ENCODE results near the gene WDFY2.

Gene WDFY2

DNA sequence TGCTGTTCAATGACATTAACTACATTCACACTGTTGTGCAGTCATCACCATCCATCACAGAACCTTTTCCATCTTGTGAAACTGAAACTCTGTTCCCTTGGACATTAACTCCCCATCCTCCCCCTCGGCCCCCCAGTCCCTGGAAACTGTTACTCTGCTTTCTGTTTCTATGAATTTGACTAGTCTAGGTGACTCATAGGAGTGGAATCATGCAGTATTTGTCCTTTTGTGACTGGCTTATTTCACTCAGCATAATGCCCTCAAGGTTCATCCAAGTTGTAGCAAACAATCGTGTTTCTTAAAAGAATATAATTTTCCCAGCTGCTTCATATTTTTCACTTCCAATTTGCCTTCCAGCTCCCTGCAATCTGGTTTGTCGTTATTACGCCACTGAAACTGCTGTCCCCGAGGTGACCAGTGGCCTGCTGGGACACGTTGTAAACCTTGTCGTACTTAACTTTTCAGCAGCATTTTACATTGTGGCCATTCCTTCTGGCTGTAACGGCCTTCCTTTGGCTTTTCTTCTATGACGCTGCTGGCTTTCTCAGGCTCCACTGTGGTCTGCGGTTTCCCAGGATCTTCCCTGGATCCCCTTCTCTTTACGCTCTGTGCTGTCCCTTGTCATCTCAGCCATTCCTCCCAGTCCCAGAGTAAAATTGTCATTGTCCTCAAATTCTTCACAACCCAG lies 145.7 kb downstream of the WDFY2 start:
- FAIRE-seq (no peak), DNase-seq (ENCODE audit: insufficient read length, low spot score) (no peak)

DNA sequence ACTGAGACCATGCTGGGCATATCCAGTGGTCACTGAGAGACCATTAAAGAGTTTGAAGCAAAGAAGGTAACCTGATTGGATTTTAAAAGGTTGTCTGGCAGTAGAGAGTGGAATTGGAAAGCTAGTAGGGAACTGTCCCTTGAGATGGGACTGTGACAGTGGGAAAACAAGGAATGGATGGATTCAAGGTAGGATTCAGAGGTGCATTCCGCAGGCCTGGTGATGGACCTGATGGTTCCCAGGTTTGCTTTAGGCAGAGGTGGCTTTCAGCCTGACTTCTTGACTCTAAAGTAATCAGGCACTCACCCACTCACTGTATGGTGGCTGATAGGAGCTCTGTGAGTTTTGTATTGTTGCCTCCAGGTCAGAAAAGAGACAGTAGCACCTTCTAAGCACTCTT lies 146.7 kb downstream of the WDFY2 start:
- FAIRE-seq (no peak), DNase-seq (ENCODE audit: insufficient read length, low spot score) (no peak)

DNA sequence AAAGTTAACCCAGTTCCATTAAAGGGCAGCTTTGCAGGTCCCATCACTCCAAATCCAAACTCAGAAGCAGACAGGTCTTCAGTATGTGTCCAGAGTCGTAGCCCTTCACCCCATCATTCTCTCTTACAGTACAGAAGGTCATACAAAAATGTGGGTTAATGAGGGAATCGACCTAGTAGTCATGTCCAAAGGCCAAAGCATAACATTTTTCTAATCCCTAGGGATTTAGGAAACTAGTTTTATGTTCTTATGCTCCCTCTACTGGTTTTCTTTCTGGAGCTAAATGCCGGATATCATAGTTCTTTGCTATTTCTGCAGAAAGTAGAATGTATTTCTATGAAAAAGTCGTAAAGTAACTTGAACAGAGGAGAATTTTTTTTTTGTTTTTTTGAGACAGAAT lies 147.5 kb downstream of the WDFY2 start:
- no peak for FAIRE-seq
- DNase-seq (ENCODE audit: insufficient read length, low spot score), result no peak

DNA sequence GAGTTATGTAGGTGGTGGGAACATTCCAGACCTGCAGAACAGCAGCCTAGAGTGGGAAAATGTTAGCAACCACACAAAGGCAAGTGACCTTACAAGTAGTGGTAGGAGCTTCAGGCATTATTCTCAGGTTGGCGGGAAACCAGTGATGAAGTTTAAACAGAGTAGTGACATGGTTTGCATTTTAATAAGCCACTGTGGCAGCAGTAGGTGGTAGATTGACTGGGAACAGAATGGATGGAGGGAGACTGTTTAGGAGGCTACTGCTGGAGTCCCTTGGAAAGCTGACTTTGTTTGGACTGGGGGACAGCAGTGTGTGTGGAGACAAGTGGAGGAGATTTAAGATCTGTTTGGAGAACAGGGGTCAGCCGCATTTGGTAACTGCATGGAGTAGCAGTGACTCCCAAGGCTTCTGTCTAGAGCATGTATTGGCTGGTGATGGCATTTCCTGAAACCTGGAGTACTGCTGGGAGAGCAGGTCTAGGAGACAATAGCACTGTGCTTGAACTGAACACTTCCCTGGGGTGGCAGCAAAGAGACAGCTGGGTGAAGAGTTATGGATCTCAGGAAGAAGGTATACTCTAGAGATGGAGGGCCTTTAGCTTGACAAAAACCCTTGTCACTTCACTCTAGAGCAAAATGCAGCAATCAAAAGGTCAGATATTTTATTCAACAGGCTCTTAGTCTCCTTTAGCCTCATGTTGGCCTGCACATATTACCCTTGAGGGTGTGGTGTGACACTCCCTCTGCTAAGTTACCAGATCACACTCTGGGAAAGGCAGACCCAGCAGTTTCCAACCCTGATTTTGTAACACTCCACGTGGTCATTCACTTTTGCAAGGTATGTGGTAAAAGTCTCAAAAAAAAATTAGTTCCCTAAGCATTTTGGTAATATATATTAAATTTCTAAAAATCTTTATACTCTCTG lies 149.4 kb downstream of the WDFY2 start:
- DNase-seq (ENCODE audit: insufficient read length, low spot score) (no peak), FAIRE-seq (no peak)

DNA sequence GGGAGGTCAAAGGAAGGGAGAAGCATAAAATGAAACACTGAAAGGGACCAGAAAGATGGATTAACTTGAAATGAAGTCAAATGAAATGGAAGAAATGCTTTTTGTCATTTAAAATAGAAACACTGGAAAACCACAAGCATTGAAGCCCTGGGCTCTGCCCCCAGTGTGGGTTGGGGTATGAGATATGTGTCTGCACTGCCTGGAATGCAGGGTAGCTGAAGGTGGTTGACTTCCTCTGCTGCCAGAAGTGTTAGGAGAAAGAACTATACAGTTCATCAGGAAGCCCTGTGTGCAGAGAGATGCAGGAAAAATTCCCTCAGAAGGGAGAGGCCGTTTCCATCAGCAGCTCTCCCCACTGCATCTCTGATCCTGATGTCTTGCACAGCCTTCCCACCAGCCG lies 150.5 kb downstream of the WDFY2 start:
- no peak for FAIRE-seq
- no peak for DNase-seq (ENCODE audit: insufficient read length, low spot score)

DNA sequence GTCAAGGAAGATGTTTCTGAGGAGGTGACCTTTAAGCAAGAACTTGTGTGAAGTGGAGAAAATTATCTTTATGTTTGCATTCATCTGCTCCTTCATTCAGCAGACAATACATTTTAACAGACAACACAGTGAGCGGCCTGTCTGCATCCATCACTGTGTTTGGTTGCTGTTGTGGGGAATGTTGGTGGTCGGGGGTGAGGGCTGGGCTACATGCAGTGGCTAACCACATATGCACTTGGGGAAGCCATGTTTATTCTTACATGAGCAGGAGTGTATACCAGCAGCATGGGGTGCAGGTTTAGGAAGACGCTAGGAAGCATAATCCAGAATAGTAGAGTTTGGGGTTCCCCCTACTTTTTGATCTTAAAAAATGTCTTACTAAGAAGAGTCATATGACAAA lies 153.3 kb downstream of the WDFY2 start:
- FAIRE-seq (no peak), DNase-seq (ENCODE audit: insufficient read length, low spot score) (no peak)

DNA sequence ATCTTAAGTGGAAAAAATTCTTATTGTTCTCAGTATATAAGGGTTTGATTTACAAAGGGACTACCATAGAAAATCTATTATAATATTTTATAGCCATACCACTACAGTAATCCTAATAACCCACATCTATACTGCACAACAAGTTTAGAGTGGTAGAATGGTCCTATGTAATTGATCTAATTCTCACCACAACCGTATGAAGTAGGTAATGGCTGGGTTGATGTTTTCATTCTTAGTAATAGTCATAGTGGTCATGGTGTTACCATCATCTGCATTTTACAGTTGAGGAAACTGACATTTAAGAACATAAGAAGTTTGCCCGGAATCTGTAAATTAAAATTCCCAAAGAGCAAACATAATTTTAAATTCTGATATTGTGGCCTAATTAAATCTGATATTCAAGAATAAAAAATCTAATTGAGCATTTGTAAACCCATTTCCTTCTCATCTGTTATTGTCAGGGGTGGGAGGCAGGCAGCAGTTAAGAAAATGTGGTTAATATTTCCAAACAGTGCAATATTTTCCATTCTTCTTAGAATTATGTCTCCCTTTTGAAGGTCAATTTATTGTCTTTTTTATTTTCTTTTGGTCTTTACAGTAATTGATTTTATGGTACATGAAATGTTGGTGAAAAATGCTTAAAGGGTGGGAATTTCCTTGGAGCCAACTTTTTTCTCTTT lies 154.1 kb downstream of the WDFY2 start:
- DNase-seq (ENCODE audit: insufficient read length, low spot score), result no peak
- no peak for FAIRE-seq

DNA sequence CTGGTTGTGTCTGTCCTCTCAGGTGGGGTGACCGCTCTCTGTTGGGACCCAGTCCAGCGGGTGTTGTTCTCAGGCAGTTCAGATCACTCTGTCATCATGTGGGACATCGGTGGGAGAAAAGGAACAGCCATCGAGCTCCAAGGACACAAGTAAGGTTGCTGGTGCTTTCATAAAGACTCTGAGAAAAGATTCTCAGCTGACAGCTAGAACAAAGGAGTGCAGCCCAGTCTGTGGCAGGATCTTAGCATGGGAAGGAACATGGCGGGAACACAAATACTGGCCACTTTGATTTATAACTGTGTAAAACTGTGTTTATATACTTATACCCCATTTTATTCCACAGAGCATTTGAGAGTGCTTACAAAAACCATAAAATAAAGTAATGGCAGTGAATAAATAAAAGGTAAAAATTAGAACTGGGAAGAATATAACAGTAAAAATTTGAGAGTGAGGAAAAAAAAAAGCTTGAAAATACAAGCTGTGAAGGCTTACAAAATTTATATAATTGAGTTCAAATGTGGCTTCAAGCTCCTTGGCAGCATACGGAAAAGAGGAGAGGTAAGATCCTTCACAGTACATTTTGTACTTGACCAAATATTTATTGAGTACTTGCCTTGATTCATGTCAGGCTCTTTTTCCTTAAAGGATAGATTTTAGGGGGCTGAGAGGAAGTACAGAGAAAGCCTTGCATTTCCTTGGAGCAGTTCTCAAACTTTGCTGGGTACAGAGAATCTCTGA lies 154.9 kb downstream of the WDFY2 start:
- DNase-seq (ENCODE audit: insufficient read length, low spot score) (no peak), FAIRE-seq (no peak)

DNA sequence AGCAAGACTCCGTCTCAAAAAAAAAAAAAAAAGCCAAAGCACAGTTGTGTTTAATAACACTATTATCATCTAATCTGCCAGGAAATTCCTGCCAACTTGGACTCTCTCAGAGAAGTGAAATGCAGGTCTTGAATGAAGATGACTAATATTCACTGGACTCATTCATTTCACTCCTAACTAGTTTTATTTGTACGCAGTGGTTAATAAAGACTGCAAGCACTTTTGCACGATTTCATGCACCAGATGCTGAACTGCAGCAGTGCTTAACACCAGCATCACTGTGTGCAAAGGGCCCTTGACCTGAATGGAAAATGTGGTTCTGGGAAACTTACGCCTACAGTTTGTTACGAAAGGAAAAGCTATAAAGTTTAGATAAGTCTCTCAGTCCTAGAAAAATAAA lies 156.4 kb downstream of the WDFY2 start:
- FAIRE-seq, result no peak
- no peak for DNase-seq (ENCODE audit: insufficient read length, low spot score)

DNA sequence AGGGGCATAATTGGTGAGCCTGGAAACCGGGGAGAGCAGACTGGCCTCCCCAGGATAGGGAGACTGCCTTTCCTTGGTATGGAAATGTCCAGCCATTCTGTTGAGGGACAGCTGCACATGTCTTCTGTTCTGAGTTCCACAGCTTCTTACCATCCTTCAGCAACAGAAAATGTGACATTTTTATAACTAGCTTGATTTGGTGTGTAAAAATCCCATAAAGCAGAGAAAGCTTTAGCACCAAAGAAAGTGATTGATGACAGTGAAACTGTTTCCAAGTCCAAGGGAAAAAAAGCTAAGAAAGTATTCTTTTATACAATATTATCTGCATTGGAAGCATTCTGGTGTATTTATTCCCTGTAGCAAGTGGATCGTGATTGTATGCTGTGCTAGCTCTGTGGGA lies 157.8 kb downstream of the WDFY2 start:
- FAIRE-seq (no peak), DNase-seq (ENCODE audit: insufficient read length, low spot score) (no peak)

DNA sequence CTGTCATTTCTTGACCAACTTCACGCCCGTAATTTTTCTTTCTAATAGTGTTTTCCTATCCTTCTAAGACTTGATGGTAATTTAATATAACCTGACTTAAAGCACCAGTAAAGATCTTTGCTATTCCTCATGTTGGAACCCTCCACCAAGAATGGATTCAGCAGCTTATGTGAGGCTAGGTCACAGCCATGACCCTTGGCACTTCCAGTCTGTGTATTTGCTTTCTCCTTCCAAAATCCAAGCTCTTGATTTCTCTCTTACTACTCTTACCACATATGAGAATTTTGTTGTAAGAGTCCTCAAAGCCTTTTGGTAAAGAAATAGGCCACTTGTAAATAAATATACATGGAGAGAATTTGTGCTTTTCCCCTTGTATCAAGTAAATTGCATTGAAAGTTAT lies 158.3 kb downstream of the WDFY2 start:
- DNase-seq (ENCODE audit: insufficient read length, low spot score), result no peak
- no peak for FAIRE-seq

DNA sequence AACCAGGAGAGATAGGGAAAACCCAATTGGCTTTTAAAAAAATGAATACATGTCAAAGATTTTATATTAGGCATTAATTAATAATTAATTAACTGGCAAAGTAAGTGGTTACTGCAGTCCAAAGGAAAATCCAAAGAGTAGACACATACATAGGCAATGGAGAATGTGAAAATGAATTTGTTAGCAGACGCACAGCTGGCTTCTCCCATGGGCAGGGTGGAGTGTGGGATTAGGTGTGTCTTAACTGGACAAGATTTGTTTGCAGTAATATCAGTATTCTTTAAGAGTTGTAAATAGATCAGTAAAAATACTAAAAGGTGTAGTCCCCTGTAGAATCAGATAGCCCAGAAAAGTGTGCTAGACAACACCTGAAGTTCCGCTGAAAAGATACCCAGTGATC lies 161.0 kb downstream of the WDFY2 start:
- FAIRE-seq (no peak), DNase-seq (ENCODE audit: insufficient read length, low spot score) (no peak)

DNA sequence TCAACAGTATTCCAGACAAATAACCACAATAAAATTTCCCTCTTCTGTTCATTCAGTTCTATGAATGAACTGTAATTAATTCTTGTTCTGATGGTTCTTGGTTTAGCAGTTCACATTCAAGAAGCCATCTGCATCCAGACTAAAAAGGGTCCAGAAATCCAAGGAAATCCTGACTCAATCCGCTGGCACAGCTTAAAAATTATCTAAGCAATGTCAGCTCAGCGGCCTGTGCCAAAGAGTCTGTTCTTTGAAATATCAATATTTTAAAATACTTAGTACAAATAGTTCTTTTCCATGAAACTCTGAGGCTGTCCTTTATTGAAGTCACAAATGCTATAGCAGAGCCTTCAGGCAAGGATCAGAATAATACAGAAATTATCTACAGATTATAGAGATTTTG lies 162.5 kb downstream of the WDFY2 start:
- DNase-seq (ENCODE audit: insufficient read length, low spot score), result no peak
- no peak for FAIRE-seq

DNA sequence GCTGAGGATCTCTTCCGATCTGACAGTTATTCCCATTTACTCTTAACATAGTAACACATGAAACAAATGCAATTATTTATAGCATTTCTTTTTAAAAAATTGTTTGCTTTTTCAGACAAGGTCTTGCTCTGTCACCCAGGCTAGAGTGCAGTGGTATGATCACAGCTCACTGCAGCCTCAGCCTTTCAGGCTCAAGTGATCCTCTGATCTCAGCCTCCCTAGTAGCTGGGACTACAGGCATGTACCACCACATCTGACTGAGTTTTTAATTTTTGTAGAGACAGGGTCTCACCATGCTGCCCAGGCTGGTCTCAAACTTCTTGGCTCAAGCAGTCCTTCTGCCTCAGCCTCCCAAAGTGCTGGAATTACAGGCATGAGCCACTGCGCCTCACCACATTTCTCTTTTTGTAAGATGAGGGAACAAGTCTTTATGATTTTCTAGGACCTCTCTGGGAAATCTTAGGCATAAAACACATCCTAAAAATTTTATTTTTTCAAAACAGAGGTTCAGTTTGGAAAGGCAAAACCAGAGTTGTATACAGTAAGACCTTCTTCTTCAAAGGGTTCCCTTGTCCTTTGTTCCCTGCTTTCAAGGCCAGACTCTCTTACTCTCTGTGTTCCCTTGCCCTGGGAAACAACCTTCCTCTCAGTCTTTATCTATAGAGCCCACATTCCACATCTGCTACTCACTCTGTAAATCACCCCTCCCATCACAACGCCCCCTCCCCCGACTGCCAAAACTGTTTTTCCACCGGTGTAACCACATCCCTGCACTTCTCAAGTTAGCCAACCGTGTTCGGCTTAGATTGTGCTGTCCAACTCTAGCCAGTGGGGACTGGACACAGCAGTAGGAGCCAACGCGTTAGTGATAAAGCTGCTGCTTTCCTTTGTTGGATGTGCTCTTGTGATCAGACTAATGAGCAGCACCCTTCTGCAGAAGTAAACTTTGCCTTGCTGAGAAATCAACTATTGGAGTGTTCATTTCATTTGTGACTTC lies 163.5 kb downstream of the WDFY2 start:
- FAIRE-seq, result no peak
- DNase-seq (ENCODE audit: insufficient read length, low spot score), result no peak

DNA sequence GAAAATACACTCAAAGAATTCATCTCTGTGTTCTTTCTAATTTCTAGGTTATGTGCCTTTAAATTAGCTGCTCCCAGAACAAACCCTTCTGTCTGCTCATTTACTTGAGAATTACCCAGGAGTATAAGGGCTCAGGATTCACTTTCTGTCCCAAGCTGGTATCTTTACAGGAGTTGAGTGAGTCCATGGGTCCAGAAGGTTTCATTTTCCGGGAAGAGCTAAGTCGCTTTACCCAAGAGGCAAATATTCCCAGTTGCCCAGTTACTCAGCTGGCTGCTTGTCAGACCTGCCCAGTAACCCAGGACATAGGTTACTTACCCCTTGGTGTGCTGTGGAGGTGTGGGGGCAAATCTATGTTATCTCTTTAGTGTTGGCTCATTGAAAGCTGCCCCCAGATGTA lies 172.4 kb downstream of the WDFY2 start:
- no peak for FAIRE-seq

DNA sequence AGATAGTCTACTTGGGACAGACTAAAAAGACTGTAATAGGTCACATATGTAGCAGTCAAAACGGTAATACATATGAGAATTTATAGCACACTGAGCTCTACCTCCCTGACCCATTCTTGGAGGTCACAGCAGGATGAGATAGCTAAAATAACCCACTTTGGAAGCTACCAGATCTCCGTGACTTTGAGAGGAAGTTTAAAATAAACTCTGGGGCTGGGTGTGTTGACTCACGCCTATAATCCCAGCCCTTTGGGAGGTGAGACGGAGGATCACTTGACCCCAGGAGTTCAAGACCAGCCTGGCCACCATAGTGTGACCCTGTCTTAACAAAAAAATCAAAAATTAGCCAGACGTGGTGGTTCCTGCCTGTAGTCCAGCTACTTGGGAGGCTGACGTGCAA lies 174.4 kb downstream of the WDFY2 start:
- DNase-seq (ENCODE audit: insufficient read length, low spot score), result no peak
- FAIRE-seq, result no peak

More for the DNA sequence above, 172.4 kb downstream of the WDFY2 start:
- no peak for DNase-seq (ENCODE audit: insufficient read length, low spot score)

DNA sequence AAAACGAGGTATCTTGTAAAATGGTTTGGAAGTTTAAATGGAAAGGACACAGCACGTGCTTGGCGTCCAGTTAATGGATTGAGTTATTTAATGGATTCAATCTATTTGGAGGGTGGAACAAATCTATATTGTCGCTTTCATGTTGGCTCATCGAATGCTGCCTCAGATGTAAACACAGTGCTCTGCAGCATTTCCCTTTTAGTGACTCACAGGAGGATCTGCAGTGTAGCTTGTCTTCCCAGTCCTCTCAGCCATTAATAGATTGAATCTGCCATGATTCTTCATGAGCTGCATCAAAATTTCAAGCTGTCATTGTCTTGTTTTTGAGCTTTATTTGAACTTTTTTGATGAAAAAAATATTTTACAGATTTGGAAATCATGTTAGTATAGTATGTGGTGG lies 175.0 kb downstream of the WDFY2 start:
- DNase-seq (ENCODE audit: insufficient read length, low spot score) (no peak), FAIRE-seq (no peak)

DNA sequence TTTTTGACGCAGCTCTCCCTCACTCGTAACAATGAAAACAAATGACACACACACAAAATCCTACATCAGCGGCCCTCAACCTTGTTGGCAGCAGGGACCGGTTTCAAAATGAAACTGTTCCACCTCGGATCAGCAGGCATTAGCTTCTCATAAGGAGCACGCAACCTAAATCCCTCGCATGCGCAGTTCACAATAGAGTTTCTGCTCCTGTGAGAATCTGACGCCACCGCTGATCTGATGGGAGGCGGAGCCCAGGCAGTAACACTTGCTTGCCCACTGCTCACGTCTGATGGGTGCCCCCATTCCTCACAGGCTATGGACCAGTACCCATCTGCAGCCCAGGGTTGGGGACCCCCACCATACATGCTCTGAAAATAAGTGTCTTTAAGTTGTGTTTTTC lies 176.3 kb downstream of the WDFY2 start:
- FAIRE-seq (no peak), DNase-seq (ENCODE audit: insufficient read length, low spot score) (no peak)

DNA sequence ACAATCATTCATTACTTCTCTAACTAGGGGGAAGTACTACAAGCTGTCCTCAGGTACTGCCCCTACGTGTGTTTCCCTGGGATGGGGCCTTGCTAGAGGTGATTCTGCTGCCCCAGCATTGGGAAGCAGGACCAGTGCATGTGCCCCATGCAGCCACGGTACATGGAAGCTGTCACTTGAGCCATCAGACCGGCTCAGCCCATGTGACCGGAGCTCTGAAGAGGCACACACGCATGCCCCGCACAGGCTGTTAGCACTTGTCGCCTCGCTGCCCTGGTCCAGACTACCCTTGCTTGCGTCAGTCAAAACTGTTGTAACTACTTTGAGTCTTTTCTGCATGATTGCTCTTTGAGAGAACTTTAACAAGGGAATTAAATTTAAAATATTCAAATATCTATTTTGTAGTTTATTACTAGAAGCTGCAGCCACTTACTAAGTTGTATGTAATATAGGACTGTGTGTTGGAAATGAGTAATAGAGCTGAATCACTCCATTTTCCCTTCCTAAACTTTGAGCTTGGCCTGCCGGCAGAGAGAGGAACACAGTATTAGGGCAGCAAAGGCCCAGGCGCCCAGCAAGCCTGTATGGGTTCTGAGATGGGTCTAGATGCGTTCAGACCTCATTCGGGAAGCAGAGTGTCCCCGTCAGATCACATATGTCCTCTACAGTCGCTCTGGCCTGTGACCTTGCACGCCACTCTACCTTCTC lies 177.5 kb downstream of the WDFY2 start:
- DNase-seq (ENCODE audit: insufficient read length, low spot score) (no peak), FAIRE-seq (no peak)
